MCF 10A (cell line): ENCODE measurements around the gene WWC1. TPM values are rescaled to one million over a fixed set of nuclear protein-coding genes. Genes with fewer than 3 reads are reported as not detected.
A peak's percentile ranks its signal among the peaks of the same experiment; 100 is the strongest.

Experiments
- BruUV-seq: library from RNA; stranded (reverse); fragments of 400-500 nt; replicated peaks from 2 replicates; lab custom pipeline; 2021; lab: Mats Ljungman, UMichigan
- CTCF ChIA-PET: fragments of 300-600 bp; sonication (Branson Sonifier 250); formaldehyde crosslinking; extraction: SDS; loops from one replicate; lab custom pipeline; 2021; ENCODE audit warnings: antibody characterized with exemption, inconsistent platforms; lab: Yijun Ruan, JAX
- POLR2A ChIA-PET: fragments of 300-600, 350-650 bp; sonication (Branson Sonifier 250); formaldehyde crosslinking; extraction: SDS; loops from one replicate; lab custom pipeline; 2020; ENCODE audit warnings: antibody characterized with exemption, inconsistent platforms; lab: Yijun Ruan, JAX
- DNase-seq: peaks from one replicate; pipeline ENCODE4 v3.0.0-alpha.2; 2018; ENCODE audit not compliant: unreplicated experiment
- H3K27ac Mint-ChIP-seq: one replicate; pipeline ENCODE4 v1.8.0; 2022; ENCODE audit warnings: mild to moderate bottlenecking, low read depth, mixed read lengths; ENCODE audit not compliant: unreplicated experiment
- H3K27me3 Mint-ChIP-seq: one replicate; pipeline ENCODE4 v1.8.0; 2022; ENCODE audit warnings: mixed read lengths; ENCODE audit not compliant: insufficient read depth, unreplicated experiment
- H3K36me3 Mint-ChIP-seq: one replicate; pipeline ENCODE4 v1.8.0; 2022; ENCODE audit warnings: mild to moderate bottlenecking, moderate library complexity, mixed read lengths; ENCODE audit not compliant: insufficient read depth, unreplicated experiment
- H3K4me1 Mint-ChIP-seq: one replicate; pipeline ENCODE4 v1.8.0; 2022; ENCODE audit warnings: mixed read lengths; ENCODE audit not compliant: insufficient read depth, unreplicated experiment
- H3K4me3 Mint-ChIP-seq: one replicate; pipeline ENCODE4 v1.8.0; 2022; ENCODE audit warnings: mild to moderate bottlenecking, moderate library complexity, mixed read lengths; ENCODE audit not compliant: unreplicated experiment
- H3K9me3 Mint-ChIP-seq: one replicate; pipeline ENCODE4 v1.8.0; 2022; ENCODE audit warnings: mixed read lengths; ENCODE audit not compliant: unreplicated experiment
- intact Hi-C: fragments of 100-400 bp; cut with micrococcal nuclease; formaldehyde crosslinking; loops from 2 replicates; pipeline ENCODE4 v1.14.1; 2022
- total RNA-seq: library from RNA; stranded (reverse); gene quantifications from 2 replicates; pipeline ENCODE4 v1.2.3, GENCODE V29; 2022
- TF ChIP-seq, protein P1 (sequence below): fragments of 200-600 bp; IDR thresholded peaks from one replicate; pipeline ENCODE4 v1.8.0; 2022; ENCODE audit warnings: antibody characterized with exemption, mild to moderate bottlenecking; ENCODE audit not compliant: unreplicated experiment

Gene WWC1
- total RNA-seq, 1 experiment from 2014 or later: 47.0 TPM

GRCh38 chr5:168415971-168416370 is 124.5 kb downstream of the WWC1 start:
- H3K27me3 Mint-ChIP-seq: no peaks in the 10 kb centered on the region
- TF ChIP-seq, protein P1, sequence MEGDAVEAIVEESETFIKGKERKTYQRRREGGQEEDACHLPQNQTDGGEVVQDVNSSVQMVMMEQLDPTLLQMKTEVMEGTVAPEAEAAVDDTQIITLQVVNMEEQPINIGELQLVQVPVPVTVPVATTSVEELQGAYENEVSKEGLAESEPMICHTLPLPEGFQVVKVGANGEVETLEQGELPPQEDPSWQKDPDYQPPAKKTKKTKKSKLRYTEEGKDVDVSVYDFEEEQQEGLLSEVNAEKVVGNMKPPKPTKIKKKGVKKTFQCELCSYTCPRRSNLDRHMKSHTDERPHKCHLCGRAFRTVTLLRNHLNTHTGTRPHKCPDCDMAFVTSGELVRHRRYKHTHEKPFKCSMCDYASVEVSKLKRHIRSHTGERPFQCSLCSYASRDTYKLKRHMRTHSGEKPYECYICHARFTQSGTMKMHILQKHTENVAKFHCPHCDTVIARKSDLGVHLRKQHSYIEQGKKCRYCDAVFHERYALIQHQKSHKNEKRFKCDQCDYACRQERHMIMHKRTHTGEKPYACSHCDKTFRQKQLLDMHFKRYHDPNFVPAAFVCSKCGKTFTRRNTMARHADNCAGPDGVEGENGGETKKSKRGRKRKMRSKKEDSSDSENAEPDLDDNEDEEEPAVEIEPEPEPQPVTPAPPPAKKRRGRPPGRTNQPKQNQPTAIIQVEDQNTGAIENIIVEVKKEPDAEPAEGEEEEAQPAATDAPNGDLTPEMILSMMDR: no peak
- CTCF ChIA-PET: interaction anchor here (0.6 to 2.8 kb wide), 9 partner anchors 10 to 833 kb away, joined by 3 to 16 read pairs (median 4); partner anchors contain the start of gene WWC1
- BruUV-seq: no TSS peak
- H3K27ac Mint-ChIP-seq: no peak overlapping the region
- no peak for DNase-seq
- peaks cover 21% of the 10 kb centered on the region for H3K4me1 Mint-ChIP-seq
- H3K36me3 Mint-ChIP-seq: peaks cover 46% of the 10 kb centered on the region
- intact Hi-C loops: no loop called here
- no peaks in the 10 kb centered on the region for H3K9me3 Mint-ChIP-seq
- H3K4me3 Mint-ChIP-seq: no peak overlapping the region
- POLR2A ChIA-PET: no interaction called here

GRCh38 chr5:168417731-168418429 is 126.4 kb downstream of the WWC1 start:
- BruUV-seq: no TSS peak
- Mint-ChIP-seq H3K27ac (no peak overlapping the region), H3K27me3 (no peaks in the 10 kb centered on the region), H3K9me3 (no peaks in the 10 kb centered on the region), H3K4me3 (no peak overlapping the region), H3K36me3 (peaks cover 49% of the 10 kb centered on the region), H3K4me1 (peaks cover 6% of the 10 kb centered on the region)
- intact Hi-C loops: no loop called here
- DNase-seq: no peak
- ChIA-PET POLR2A (interaction anchor here (0.6 to 0.7 kb wide), 2 partner anchors 56 to 162 kb away, joined by 3 read pairs; no protein-coding TSS in a partner anchor), CTCF (interaction anchor here (0.6 to 2.8 kb wide), 11 partner anchors 9 to 156 kb away, joined by 3 to 16 read pairs (median 3); no protein-coding TSS in a partner anchor)
- TF ChIP-seq, protein P1: no peak

- DNase-seq: no peak
- H3K9me3 Mint-ChIP-seq: no peaks in the 10 kb centered on the region
- TF ChIP-seq, protein P1: no peak
- POLR2A ChIA-PET: no interaction called here
- intact Hi-C loops: no loop called here
- H3K27me3 Mint-ChIP-seq: no peaks in the 10 kb centered on the region
- peaks cover 43% of the 10 kb centered on the region for H3K36me3 Mint-ChIP-seq
- CTCF ChIA-PET: interaction anchor here (0.7 to 4.7 kb wide), 7 partner anchors 10 to 151 kb away, joined by 3 to 120 read pairs (median 4); no protein-coding TSS in a partner anchor
- BruUV-seq: no TSS peak
- no peak overlapping the region for H3K4me3 Mint-ChIP-seq
- no peaks in the 10 kb centered on the region for H3K4me1 Mint-ChIP-seq
- no peak overlapping the region for H3K27ac Mint-ChIP-seq
These were observed 129.0 kb downstream of the WWC1 start for GRCh38 chr5:168420461-168420860.

- ChIA-PET POLR2A (interaction anchor here (0.8 to 3.1 kb wide), 3 partner anchors 122 to 153 kb away, joined by 3 to 15 read pairs (median 3); partner anchors contain the start of gene WWC1), CTCF (interaction anchor here (0.6 to 4.7 kb wide), 42 partner anchors 9 to 1868 kb away, joined by 3 to 120 read pairs (median 4); partner anchors contain the start of gene WWC1)
- no TSS peak for BruUV-seq
- intact Hi-C loops: loop anchor here (1.0 kb wide), 2 partner anchors 131 to 153 kb away; partner anchors contain the start of gene WWC1
- Mint-ChIP-seq H3K36me3 (peaks cover 46% of the 10 kb centered on the region), H3K9me3 (no peaks in the 10 kb centered on the region), H3K4me3 (no peak overlapping the region), H3K4me1 (no peaks in the 10 kb centered on the region), H3K27me3 (no peaks in the 10 kb centered on the region), H3K27ac (no peak overlapping the region)
- peak; percentile 61 for DNase-seq
- TF ChIP-seq, protein P1: peak; percentile 55
These were observed 131.0 kb downstream of the WWC1 start for GRCh38 chr5:168422431-168422830.
